HG03064 (cell line): Measurements from ENCODE around the gene DOCK11.

ENCODE experiments used
- ATAC-seq: cut with Tn5 transposase; IDR thresholded peaks from one replicate; pipeline ENCODE4 v1.9.1; 2021; ENCODE audit warnings: low read depth; ENCODE audit not compliant: unreplicated experiment

Gene DOCK11

DNA sequence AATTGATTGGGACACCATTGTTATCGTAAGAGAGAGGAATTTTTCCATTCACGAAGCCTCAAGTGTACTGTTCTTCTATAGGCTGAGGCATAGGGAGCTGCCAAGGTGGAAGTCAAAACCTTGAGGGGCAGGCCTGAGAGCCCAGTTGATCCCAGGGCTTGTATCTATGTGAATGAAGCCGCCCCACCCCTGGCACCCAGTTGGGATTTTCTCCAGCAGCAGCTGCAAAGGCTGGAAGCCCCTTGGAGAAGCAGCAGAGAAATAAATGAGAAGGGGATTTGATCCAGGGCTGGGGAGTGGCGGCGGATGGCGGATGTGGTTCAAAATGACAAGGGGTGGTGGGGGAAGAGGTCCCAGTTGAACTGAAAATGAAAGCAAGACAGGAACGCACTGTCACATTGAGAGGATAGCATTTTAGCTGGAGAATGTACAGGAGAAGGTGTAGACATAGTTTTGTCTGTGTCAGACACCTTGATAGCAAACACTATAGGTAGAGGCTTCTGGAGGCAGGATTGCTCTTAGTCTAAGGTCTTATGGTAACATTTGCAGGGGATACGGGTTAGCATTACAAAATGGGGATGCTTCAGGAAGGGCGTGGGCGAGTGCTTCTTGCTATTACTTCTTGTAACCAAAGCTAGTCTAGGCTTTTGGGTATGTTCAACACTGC lies 32.6 kb downstream of the DOCK11 start:
- ATAC-seq, result peak; percentile 52

DNA sequence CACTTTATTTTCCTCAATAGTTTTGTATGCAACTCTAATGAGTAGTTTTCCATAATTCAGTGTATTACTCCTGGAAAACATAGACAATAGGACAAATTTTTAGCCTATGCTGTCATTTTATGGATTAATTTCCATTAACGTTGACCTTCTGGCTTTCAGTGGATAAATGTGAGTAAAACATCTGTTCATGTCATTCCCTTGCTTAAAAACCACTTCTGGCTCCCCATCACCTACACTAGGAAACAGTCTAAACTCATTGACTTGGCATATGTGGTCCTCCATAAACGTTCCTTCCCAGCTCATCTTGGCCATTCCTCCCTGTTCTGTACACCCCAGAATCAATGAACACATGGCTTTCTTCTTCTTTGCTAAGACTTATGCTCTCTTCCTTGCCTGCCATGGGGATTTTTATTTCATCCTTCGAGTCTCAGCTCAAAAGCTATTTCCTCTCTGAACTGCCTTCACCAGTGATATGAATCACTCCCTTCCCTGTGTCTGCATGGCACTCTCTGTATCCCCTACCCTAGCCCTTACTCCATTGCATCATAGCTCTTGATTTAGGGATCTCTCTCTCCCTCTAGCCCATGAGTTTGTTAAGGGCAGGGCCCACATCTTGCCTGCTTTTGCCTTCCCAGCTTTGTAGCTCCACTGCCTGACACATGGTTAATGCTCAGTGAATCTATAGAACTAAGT lies 34.8 kb downstream of the DOCK11 start:
- ATAC-seq, result no peak

DNA sequence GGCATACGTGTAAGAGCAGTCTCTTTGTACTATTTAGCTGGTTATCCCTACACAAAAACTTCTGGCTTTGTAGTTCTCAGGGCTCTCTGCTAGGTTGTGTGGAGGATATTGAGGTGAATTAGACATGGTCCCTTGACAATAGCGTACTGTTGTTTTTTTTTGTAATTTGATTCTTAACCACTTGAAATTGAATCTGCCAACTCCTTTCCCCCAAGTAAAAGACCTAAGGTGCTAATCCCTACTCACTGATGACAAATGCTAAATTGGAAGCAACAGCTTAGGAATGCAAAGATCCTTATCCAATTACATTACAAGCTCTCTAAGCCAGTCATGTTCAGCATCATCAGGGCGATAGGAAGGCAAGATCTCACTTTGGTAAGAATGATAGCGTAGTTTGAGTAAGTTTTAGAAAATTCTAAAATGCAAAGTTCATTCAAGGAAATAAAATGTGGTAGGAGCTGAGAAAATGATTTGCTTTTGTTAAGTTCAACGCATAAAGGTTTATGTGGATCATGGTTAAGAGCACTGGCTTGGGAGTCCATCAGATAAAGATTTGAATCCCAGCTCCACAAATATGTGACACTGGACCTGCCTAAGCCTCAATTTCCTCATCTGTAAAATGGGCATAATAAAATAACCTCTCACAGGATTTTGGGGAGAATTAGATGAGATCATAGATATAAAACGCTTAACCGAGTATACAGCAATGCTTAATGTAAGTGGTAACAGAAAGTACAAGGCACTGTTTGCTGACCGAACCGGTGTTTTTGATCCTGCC lies 39.3 kb downstream of the DOCK11 start:
- ATAC-seq, result no peak

DNA sequence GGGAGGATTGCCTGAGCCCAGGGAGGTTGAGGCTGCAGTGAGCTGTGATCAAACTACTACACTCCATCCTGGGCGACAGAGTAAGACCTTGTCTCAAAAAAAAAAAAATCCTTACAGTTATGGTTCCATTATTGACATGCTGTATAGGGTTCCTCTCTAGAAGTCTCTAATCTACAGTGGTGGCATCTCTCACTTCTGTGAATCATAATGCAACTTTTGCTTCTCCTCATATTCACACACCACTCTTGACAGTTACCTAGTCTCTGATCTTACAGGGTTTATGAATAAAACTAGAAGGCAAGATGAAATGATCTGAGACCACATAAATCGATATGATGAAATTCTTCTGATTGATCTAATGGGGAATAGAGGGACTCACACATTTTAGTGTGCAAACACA lies 40.6 kb downstream of the DOCK11 start:
- ATAC-seq, result peak; percentile 67

DNA sequence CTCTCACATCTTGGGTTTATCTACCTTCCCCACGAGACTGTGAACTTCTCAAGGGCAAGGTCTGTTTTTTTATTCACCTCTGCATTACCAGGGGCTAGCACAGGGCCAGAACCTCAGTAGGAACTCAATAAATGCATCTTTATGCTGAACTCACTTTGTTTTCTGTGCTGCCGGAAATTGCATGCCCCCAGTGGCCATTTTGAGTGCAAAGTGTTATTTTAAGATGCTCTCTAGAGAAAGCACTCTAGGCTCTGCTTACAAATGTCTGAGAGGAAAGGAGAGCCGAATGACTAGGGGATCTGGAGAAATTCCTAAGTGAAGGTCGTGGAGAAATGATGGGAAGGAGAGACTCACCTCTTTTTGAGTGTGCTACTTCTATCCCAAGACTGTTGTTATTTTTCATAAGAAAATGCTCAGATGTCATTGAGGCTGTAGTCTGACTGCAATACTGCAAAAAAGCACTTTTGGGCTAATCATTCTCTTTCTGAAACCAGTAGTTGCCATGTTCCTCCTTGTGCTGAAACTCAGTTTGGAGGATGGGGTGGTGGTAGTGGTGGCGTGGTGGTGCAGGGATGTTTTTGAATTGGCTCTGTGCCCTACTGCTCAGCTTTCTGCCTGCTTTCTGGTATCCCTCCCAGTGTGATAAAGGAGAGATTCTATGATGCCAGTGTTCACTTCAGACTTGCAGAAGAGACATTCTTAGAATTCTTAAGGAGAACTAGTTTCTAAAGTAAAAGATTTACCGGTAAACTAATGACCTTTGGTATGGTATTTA lies 41.3 kb downstream of the DOCK11 start:
- peak; percentile 56 for ATAC-seq

DNA sequence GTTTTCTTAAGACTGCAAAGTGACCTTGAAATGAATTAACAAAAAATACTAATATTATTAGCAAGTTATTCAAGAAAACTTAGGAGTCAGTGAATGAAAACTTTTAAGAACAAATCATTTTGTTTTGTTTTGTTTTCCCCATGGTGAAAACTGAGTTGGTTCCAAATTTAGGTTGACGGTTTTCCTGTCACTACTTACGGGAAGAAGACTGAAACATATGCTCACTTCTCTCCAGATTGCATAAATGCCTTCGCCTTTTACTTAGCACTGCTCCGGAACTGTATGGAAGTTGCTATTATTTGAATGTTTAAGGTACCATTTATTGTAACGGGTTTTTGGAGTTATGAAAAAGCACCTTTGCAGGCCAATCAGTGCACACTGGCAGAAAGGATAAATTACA lies 42.8 kb downstream of the DOCK11 start:
- ATAC-seq, result no peak

DNA sequence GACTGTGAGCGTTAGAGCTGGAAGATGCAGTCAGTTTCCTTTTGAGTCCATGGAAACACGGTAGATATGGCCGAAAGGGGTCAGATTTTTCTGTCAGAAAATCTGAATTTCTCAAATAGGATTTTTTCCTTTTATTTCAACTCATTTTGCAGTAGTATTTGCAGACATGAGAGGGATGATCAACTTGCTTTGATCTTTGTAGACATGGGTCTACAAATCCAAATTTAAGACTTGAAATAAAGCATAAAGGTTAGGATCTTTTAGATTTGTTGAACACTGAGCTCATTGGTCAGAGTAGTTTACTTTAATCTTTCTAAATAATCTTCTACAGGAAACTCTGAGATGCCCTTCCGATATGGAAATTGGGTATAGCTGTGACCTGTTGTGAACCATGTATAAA lies 44.7 kb downstream of the DOCK11 start:
- no peak for ATAC-seq

DNA sequence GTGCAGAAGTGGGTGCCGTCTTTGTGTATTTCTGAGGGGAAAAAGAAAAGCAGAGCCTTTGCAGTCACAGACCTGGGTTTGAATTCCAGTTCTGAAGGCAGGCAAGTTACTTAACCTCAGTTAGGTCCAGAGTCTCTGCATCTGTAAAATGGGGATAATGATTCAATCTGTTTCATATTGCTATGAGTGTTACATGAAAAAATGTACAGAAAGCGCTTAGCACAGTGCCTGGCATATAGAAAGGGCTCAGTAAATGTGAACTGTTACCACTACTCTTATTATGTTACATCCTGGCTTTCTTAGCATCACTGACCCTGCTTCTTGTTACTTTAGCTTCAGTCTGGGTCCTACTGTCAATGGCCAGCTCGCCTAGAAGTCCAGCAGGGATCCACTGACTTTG lies 45.9 kb downstream of the DOCK11 start:
- no peak for ATAC-seq

DNA sequence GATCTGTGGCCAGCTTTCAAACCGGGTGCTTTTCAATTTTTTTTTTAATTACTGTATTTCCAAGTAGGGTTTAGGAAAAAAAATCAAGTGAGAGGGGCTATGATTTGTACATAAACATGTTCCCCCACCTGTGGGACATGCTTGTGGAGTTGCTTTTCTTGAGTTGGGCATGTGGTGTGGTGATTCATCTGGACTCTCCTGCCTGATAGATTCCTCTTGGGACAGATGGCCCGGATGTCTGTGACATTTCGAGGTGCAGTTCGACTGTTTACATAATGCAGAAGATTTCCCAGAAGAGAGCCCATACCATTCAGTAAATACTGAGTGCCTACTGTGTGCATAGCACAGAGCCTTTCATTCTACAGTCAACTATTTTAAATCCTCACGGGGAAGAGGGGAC lies 49.9 kb downstream of the DOCK11 start:
- ATAC-seq, result no peak

DNA sequence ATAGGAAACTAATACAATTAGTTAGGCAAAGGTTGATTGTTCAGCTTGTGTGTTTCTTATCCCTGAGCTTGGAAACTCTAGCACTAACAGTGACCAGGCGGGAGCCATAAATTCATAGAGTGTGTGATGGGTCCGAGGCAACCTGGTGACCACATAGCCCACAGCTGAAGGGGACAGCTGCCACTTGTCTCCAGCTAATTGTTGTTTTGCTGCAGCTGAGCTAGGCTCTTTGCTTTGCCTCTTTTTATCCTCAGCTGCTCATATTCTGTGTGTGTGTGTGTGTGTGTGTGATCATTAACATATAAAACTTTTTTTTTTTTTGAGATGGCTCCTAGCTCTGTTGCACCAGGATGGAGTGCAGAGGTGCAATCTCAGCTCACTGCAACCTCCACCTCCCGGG lies 53.2 kb downstream of the DOCK11 start:
- no peak for ATAC-seq

DNA sequence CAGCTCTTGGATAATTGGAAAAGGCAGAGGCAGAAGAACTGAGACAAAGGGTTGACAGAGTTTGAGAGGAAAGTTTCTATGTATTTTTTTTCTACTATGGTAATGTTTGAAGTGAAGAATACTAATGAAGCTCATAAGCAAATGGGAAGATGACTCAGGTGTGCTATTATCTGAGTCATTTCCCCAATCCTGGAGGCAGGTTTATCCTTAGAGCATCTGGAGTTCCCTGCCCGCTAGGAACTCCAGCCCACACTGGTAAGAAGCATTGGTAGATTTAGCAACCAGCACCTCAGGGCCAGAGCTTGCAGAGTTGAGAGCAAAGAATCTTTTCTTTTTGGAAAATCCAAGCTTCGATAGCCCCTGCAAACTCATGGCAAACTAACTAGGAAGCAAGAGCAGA lies 55.2 kb downstream of the DOCK11 start:
- no peak for ATAC-seq

DNA sequence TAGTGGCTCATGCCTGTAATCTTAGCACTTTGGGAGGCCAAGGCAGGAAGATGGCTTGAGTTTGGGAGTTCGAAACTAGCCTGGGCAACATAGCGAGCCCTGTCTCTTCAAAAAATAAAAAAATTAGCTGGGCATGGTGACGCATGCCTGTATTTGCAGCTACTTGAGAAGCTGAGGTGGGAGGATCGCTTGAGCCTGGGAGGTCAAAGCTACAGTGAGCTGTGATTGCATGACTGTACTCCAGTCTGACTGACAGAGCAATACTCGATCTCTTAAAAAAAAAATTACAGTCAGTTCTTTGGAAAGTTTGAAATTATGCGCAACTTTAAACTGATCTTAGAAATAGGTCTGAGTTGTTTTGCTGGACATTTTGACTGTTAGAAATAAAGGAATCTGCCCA lies 55.8 kb downstream of the DOCK11 start:
- no peak for ATAC-seq

DNA sequence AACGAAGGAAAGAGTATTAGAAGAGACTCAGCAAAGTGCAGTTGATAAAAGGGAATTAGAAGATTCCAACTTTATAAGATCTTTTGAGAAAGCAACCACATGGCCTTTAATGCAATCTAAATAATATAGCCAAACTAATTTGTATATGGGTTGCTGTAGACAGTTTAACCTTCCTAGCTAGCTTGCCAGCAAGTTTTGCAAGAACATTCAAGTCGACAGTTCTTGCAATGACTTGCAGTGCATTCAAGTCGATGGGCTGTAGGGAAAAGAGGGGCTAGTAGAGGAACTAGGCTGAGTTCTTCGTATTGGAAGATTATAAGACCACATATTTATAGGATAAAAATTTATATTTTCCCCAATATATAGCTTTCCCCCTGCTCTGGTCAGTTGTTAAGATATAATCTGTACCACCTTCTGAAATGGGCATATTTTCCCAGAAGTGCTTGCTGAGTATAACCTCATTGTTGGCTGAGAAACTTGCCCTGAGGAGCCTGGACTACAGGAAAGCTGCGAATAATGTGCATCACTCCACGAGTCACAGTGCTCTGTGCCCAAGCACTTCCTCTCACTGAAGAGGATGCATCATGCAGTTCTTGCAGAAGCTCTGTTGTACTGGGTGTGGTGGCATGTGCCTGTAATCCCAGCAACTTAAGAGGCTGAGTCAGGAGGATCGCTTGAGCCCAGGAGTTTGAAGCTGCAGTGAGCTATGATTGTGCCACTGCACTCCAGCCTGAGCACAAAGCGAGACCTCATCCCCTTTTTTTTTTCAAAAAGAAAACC lies 56.7 kb downstream of the DOCK11 start:
- ATAC-seq, result no peak

DNA sequence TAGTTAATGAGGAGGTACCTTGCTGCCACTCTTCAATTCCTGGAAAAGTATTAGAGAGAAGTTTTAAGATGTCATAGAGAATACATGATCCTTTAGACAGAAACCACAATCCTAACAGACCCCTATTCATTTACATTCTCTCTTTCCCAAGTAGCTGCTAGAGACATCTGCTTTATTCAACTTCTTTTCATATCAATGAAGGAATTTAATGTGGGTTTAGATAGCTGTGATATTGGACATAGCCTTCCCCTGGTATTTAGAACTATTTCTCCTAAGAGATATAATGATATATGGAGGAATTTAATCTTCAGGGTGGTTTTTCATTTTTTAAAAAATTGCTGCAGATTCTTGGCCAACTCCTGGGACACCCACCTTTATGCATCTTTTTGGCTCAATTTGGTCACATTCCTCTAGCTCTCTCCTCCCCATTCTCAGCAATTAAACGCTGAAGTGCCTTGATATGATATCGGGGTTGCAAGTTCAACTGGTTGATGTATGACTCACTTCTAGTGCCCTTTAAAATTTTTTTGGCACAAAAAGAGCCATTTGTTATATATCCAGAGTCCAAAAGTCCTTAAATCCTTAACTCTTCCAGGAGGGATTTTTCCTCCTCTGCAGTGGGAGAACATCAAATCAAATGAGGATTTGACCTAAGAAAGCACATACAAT lies 57.6 kb downstream of the DOCK11 start:
- ATAC-seq, result no peak

DNA sequence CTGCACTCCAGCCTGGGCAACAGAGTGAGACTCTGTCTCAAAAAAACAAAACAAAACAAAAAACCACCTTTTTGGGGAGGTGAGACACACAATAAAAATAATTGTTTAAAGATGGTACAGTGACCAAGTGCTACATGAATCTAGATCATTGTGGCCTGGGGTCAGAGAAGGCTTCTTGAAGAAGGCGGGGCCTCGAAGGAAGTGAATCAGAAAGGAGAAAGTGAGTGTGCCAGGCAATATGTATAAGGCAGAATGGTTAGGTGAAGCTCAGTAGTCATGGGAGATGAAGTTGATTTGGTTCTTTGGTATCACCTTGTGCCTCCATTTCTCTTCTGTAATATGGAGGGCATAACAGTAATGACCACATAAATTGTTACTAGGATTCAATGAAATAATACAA lies 58.9 kb downstream of the DOCK11 start:
- no peak for ATAC-seq

DNA sequence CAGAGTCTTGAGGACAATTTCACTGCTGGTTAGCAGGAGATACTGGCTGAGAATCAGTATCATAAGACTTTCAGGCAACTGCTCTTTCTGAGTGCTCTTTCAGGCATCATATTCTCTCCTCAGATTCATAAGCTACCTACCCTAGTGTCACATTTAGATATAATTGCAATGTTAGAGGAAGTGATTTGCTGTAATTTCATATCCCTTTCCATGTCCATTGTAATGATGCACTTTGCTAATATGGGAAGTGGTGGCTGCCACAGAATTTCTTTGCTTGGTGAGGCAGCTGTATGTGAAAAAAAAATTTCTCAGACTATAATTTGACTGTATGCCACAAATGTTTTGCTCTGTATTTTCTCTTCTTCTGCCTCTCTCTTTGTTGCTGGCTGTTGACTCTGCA lies 63.3 kb downstream of the DOCK11 start:
- ATAC-seq, result no peak

DNA sequence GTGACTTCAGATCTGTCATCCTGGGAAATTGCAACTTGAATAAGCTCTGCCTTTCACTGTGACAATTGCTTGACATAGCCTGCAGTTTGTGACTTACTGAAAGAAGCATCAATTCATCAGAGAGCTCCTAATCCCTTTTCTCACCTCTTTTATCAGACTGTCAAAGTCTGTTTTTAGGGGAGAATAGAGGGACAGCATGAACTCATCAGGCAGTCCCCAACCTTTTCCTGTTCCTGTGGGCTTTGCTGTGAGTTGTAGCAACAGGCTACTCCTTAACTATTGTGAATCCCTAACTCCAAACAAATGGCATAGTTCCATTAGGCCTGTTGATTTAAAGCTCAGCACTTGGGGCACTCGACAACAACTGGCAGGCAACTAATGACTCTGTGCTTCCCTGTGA lies 64.9 kb downstream of the DOCK11 start:
- no peak for ATAC-seq

DNA sequence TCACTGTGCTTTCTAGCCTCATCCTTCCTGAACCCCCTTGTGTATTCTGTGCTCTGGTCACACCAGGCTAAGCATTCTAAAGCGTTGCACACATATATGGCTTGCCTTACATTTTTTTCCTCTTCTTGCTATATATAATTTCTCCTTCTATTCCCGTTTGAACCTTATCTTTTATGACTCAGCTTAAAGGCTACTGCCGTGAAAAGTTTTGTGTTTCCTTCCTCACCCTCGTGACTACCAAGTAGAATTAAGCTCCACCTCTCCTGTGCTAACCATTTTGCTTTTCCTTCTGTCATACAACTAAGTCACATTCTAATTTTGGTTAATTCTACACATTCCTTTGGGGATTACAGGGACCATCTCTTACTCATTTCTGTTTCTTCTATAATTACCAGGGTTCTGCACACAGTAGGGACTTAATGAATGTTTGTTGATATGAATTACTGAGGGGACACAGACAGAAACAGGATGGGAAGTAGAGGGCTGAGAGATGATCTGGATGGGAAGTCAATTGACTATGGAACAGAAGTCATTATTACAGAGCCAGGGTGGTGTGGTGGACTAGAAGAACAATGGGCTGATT lies 67.1 kb downstream of the DOCK11 start:
- ATAC-seq, result no peak

DNA sequence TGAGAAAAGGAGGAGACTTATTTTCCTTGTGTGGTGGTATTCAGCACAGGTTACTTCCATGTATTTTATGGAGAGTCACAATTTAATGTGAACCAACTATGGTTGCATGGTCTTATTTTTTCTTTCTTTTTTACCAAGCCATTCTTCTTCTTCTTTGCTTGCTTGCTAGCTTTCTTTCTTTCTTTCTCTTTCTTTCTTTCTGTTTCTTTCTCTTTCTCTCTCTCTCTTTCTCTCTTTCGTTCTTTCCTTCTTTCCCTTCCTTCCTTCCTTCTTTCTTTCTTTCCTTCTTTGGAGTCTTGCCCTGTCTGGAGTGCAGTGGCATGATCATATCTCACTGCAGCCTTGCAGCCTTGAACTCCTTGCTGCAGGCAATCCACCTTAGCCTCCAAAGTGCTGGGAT lies 68.9 kb downstream of the DOCK11 start:
- no peak for ATAC-seq
